ENCODE data around the gene MEPCE.
"Not testable (repeated sequence)": the region's sequence is repeated elsewhere in the genome, so short reads cannot be mapped to it uniquely, and the experiment has no call there.

MEPCE gene

GRCh38 chr7:100434297-100435144 lies 4.9 kb downstream of the MEPCE start:
- DNase-seq (ENCODE audit: low read depth), result no peak

GRCh38 chr7:100435401-100436304 lies 6.0 kb downstream of the MEPCE start:
- DNase-seq (ENCODE audit: low read depth), result no peak

GRCh38 chr7:100437150-100438100 lies 7.8 kb downstream of the MEPCE start:
- no peak for DNase-seq (ENCODE audit: low read depth)

- no peak for DNase-seq (ENCODE audit: low read depth)
Measured at GRCh38 chr7:100438172-100438571, 8.5 kb downstream of the MEPCE start.

GRCh38 chr7:100438731-100439130 lies 9.1 kb downstream of the MEPCE start:
- DNase-seq (ENCODE audit: low read depth), result not testable (repeated sequence)

- not testable (repeated sequence) for DNase-seq (ENCODE audit: low read depth)
Measured at GRCh38 chr7:100439244-100439643, 9.6 kb downstream of the MEPCE start.

- no peak for DNase-seq (ENCODE audit: low read depth)
Measured at GRCh38 chr7:100441641-100442535, 12.3 kb downstream of the MEPCE start.

GRCh38 chr7:100443096-100443840 lies 13.6 kb downstream of the MEPCE start:
- DNase-seq (ENCODE audit: low read depth), result no peak

GRCh38 chr7:100444311-100445278 lies 15.0 kb downstream of the MEPCE start:
- DNase-seq (ENCODE audit: low read depth), result peak; percentile 65

GRCh38 chr7:100446040-100446439 lies 16.4 kb downstream of the MEPCE start:
- DNase-seq (ENCODE audit: low read depth), result no peak

- DNase-seq (ENCODE audit: low read depth), result not testable (repeated sequence)
Measured at GRCh38 chr7:100447363-100447762, 17.7 kb downstream of the MEPCE start.

- DNase-seq (ENCODE audit: low read depth), result no peak
Measured at GRCh38 chr7:100449190-100449795, 19.7 kb downstream of the MEPCE start.

- no peak for DNase-seq (ENCODE audit: low read depth)
Measured at GRCh38 chr7:100452513-100452912, 22.9 kb downstream of the MEPCE start.

- not testable (repeated sequence) for DNase-seq (ENCODE audit: low read depth)
Measured at GRCh38 chr7:100453854-100454253, 24.2 kb downstream of the MEPCE start.

- DNase-seq (ENCODE audit: low read depth), result no peak
Measured at GRCh38 chr7:100455206-100455605, 25.6 kb downstream of the MEPCE start.

GRCh38 chr7:100456562-100456961 lies 26.9 kb downstream of the MEPCE start:
- no peak for DNase-seq (ENCODE audit: low read depth)

GRCh38 chr7:100457033-100457432 lies 27.4 kb downstream of the MEPCE start:
- DNase-seq (ENCODE audit: low read depth), result no peak

- DNase-seq (ENCODE audit: low read depth), result no peak
Measured at GRCh38 chr7:100464210-100464660, 34.6 kb downstream of the MEPCE start, which contains the start of gene SPACDR. TSS of gene SPACDR (minus strand) at chr7:100464260. CDS start at chr7:100464025, 235 bp downstream.
